HG03103 (cell line): Measurements from ENCODE around the gene IMPG2.

Source experiments
- ATAC-seq: cut with Tn5 transposase; IDR thresholded peaks from one replicate; pipeline ENCODE4 v1.9.1; 2021; ENCODE audit warnings: low read depth; ENCODE audit not compliant: unreplicated experiment

The IMPG2 gene

DNA sequence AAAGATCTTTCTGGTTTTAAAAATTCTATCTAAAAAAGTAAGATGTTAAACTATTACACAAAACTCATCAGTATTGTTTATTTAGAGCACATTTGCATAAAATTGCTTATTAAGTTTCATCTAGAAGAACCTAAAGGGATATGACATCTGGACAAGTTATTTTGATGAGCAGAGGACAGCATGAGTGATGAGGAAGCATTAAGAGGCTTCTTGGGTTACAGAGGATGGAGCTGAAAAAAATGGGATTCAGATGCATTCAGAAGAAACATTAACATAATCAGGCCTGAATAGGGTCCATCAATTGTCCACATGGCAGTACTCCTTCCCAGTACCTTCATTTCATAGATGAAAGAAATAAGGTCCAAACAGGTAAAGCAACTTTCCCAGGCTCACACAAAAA lies 41.6 kb downstream of the IMPG2 start:
- no peak for ATAC-seq

DNA sequence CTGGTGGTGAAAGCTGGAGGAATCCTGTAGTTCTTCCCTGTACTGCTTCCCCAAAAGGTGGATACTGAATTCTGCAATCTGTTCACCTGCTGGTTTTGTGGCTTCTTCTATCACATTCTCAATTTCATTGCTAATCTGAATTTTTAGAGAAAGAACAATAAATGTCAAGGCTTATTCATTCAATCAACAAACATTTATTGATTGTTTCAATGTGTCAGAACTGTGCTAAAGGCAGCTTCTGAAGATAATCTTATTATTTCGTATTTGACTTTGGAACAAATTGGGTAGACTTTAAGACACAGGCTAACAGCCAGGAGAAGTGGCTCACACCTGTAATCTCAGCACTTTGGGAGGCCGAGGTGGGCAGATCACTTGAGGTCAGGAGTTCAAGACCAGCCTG lies 46.8 kb downstream of the IMPG2 start:
- no peak for ATAC-seq

- no peak for ATAC-seq
Measured at GRCh38 chr3:101273156-101273555, 47.2 kb downstream of the IMPG2 start.

- ATAC-seq, result no peak
Measured at GRCh38 chr3:101271728-101272127, 48.6 kb downstream of the IMPG2 start.

DNA sequence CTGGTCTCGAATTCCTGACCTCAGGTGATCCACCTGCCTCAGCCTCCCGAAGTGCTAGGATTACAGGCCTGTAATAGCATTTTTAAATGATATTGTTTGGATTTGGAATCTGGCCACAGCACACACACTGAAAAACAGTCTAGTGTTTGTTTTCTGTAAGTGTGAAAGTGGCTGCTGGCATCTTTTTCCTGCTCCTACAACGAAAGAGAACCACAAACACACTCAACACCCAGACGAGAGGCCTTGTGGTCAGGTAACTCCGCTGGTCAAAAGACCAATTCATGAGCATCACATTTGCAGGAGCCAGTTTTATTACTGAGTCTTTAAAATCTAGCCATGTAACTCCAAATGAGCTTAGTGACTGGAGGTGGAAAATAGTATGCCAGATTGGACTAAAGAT lies 50.2 kb downstream of the IMPG2 start:
- no peak for ATAC-seq

DNA sequence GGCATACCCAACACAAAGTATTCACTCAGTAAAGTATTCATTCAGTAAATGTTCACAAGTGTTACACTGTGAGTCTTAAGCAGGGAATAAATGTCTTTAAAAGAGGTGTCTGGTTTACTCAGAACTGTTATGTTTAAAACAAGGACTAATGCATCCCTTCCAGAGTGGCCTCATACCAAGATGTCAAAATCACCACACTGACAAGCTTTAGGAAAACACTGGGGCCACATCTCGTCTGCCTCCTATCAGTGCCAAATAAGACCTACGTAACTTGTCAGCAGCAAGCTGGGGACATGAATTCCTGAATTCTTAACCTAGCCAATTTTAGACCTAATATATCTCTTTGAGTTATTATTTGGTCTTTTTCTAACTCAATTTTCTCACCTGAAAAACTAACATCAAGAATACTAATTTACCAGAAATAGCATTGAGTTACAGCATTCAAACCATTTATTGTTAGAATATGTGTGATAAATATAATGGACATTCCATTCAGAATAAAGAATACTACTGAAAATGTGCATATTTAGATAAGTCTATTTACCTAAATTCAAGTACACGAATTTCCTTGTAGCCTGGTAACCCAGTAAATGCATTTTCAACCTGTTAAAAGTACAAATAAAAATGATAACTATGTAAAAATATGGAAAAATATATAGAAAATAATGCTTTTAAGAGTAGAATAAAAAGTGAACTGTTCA lies 51.3 kb downstream of the IMPG2 start:
- ATAC-seq, result no peak

GRCh38 chr3:101268141-101268540 lies 52.2 kb downstream of the IMPG2 start:
- ATAC-seq, result no peak

DNA sequence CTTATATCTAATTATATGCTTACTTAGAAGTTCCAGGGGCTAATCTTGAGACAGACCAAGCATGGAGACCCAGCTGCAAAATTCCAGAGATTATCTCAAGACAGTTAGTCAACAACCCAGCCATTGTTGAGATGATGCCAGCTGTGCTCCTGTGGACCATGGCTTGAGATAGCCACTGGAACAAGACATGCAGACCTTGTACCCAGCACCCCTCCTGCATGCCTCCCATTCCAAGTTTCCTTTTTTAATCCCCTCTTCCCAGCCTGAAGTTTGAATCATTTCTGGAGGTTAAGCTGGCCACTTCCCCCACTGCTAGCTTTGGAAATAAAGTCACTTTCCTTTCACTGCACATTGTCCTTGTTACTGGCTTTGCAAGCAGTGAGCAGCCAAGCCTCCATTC lies 53.8 kb downstream of the IMPG2 start:
- ATAC-seq, result no peak

DNA sequence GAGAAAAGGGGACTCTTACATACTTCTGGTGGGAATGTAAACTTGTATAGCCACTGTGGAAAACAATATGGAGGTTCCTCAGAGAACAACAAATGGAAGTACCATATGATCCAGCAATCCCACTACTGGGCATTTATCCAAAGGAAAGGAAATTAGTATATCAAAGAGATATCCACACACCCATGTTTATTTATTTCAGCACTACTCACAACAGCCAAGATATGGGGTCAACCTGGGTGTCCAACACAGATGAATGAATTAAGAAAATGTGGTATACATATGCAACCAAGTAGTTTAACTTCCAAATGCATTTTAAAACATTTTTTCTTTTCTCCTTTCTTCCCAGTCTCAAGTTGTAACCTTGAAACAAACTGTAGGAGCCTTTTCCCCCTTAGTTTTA lies 54.3 kb downstream of the IMPG2 start:
- ATAC-seq, result no peak

DNA sequence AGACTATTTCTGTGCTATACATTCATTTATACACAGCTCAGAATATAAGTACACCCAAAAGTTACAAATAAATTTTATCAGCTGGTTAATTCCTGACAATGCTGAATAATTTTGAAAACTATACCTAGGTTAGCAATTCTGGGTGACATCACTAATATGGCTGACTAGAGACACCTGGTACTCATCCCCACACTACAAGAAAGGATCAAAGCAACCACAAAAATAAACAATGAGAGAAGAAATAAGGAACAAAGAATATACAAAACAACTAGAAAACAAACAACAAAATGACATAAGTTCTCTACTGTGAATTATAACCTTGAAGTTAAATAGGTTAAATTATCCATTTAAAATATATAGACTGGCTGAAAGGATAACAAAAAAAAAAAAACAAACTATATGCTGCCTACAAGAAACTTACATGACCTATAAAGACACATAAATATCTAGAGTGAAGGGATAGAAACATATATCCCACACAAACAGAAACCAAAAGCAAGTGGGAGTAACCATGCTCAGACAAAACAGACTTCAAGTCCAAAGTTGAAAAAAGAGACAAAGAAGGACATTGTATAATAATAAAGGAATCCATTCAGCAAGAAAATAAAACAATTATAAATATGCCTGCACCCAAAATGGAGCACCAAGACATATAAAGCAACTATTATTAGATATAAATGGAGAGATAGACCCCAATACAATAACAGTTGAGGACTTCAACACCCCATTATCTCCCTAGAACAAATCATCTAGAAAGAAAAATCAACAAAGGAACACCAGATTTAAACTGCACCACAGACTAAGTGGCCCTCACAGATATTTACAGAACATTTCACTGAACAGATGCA lies 57.8 kb downstream of the IMPG2 start:
- peak; percentile 60 for ATAC-seq

GRCh38 chr3:101261506-101261905 lies 58.9 kb downstream of the IMPG2 start:
- no peak for ATAC-seq

GRCh38 chr3:101259485-101260341 lies 60.7 kb downstream of the IMPG2 start:
- no peak for ATAC-seq

- ATAC-seq, result no peak
Measured at GRCh38 chr3:101256511-101256910, 63.9 kb downstream of the IMPG2 start.

- no peak for ATAC-seq
Measured at GRCh38 chr3:101255441-101255840, 64.9 kb downstream of the IMPG2 start.

- no peak for ATAC-seq
Measured at GRCh38 chr3:101253396-101253795, 67.0 kb downstream of the IMPG2 start.

- no peak for ATAC-seq
Measured at GRCh38 chr3:101252945-101253344, 67.4 kb downstream of the IMPG2 start.

GRCh38 chr3:101252307-101252706 lies 68.1 kb downstream of the IMPG2 start:
- no peak for ATAC-seq

- ATAC-seq, result no peak
Measured at GRCh38 chr3:101251441-101251840, 68.9 kb downstream of the IMPG2 start.

- ATAC-seq, result no peak
Measured at GRCh38 chr3:101249522-101249921, 70.9 kb downstream of the IMPG2 start.

DNA sequence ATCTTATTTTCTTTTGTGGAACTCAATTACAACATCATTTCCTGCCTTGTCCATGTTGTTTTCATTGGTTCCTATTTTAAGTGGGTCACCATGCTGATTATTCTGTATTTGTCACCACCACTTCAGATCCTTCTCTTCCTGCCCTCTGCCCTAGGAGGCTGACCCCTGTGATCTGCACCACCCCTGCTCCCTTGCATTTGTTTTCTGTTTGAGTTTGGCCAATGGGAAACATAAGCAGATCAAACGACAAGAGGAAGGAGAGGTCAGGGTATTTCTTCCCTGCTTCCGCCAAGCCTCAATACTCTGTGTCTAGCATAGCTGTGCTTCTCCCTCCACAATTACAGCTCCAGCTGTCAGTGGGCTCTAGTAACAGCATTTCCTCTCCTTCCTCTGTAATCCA lies 71.6 kb downstream of the IMPG2 start:
- no peak for ATAC-seq

GRCh38 chr3:101244212-101244575 lies 76.2 kb downstream of the IMPG2 start:
- ATAC-seq, result no peak
